ENCODE measurements around the gene KIF3B. TPM values are rescaled to one million over a fixed set of nuclear protein-coding genes. Genes with fewer than 3 reads are reported as not detected.

KIF3B gene
- 30.4 TPM for polyA plus RNA-seq (2013, experiment 1 of 4)
- polyA plus RNA-seq (2013, experiment 2 of 4): 34.0 TPM
- polyA plus RNA-seq (2013, experiment 3 of 4): 23.0 TPM
- 23.6 TPM for polyA plus RNA-seq (2013, experiment 4 of 4)

DNA sequence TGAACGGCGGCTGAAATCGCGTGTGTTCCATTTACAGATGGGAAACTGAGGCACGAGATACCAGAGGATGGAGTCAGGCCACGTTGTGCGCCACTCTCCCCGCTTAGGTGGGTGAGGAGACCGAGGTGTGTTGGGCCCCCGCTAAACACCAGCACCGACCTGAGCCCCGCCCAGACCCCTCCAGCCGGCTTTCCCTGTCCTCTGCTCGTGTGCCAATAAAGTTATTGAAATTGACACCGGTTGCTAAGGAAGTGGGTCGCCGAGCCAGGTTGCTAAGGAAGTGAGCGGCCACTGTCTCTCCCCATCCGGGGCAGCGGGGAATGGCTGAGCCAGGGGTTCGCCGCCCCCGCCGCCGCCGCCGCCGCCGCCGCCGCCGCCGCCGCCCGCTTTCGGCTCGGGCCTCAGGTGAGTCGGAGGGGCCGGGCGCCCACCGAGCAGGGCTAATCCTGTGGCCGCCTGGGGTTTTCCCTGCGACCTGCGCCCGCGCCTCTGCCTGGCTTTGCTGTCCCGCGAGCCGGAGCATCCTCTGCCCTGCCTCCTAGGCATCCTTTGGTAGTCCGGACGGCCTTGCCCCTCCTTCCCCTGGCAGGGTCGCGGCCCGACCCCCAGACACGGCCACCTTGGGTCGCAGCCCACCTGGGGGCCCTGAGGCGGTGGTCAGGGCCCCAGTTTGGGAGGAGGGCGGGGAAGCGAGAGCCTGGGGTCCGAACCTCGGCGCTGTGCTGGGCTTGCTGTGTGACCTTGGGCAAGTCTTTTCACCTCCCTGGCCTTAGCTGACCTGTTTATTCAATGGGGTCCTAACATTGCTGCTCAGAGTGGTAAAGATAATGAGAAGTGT, at the start of gene KIF3B:
Gene KIF3B, plus strand, starts transcription at position 291 of the 838 bp plus-strand sequence. CDS start 32,127 bp downstream, outside the sequence.
- WGBS, 2 experiments: 6 to 7% methylated on average over 62 of the region's 62 CpGs
- H3K27ac ChIP-seq (ENCODE audit: insufficient read depth, low read depth, low read length, poor library complexity, severe bottlenecking): no peak within 1 kb of the TSS

DNA sequence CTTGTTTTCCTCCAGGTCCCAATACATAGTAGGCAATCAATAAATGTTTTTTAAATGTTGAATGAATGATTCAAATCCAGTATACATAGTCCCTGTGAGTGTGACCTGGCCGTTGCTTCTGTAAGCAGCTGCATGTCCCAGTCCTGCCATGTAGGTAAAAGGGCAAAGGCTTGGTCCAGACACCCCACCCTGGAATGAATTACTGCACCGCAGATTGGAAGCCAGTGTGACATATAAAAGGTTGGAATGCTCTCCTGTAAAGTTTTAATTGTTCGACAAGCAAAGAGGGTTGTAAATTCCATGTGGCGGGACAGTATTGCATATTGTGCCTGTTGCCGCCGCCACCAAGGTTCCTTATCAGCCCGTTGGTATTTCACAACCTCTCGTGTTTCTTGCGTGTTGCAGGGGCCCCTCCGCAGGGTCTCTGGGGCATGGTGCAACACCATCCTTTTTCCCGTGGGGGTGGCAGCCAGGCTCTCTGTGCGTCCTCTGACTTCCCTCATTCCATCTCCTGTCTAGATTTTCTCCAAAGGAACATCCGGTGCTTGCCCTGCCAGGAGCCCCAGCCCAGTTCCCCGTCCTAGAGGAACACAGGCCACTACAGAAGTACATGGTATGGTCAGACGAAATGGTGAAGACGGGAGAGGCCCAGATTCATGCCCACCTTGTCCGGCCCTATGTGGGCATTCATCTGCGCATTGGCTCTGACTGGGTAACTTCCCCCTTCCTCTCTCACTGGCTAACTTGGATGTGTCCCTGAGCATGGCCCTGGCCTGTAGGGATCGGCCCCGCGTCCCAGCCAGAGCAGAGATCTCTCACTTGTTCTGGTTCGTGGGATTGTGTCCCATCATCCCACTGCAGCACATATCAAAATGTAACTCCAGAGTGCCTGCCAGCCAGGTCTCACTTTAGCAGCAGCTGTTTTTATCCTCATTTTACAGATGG, 49.4 kb upstream of the KIF3B start:
- H3K27ac ChIP-seq (ENCODE audit: insufficient read depth, low read depth, low read length, poor library complexity, severe bottlenecking): no peak overlapping the region
- 93 to 95% methylated on average over 22 of the region's 22 CpGs for WGBS, 2 experiments

More for the DNA sequence above, at the start of gene KIF3B:
- no peaks in the 10 kb centered on the region for H3K9me3 ChIP-seq (ENCODE audit: control insufficient read depth, low read length)
- peak within 1 kb of the TSS; percentile 88 for H3K4me3 ChIP-seq (ENCODE audit: insufficient read depth, low read depth, low read length)
- H3K4me1 ChIP-seq (ENCODE audit: control insufficient read depth, insufficient read depth, low read length): no peaks in the 10 kb centered on the region
- H3K27me3 ChIP-seq (ENCODE audit: control insufficient read depth, insufficient read depth, low read length, poor library complexity, severe bottlenecking): peaks cover 3% of the 10 kb centered on the region
- no peaks in the 10 kb centered on the region for H3K36me3 ChIP-seq (ENCODE audit: control insufficient read depth, insufficient read depth, low read length)

DNA sequence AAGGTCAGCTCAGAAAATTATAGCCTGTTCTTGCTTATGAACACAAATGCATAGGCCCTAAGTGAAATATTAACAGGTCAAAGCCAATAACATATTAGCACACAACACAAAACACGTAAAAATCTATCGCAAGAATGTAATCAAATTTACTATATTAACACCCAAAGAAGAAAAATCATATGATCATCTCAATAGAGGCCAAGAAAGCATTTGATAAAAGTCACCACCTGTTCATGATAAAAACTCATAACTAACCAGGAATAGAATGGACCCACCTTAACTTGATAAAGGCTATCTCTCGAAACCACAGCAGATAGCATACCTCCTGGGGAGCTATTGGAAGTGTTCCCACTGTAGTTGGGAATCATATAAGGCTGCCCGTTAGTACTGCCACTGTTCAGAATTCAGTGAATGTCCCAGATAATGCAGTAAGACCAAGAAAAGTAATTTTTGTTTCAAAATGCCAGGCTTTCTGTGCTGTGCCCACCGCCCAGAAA, 48.2 kb upstream of the KIF3B start:
- WGBS, 2 experiments: 92 to 95% methylated on average over 5 of the region's 5 CpGs

More for the DNA sequence above, 49.4 kb upstream of the KIF3B start:
- H3K36me3 ChIP-seq (ENCODE audit: control insufficient read depth, insufficient read depth, low read length): peaks cover 25% of the 10 kb centered on the region
- H3K27me3 ChIP-seq (ENCODE audit: control insufficient read depth, insufficient read depth, low read length, poor library complexity, severe bottlenecking): no peaks in the 10 kb centered on the region
- no peak overlapping the region for H3K4me3 ChIP-seq (ENCODE audit: insufficient read depth, low read depth, low read length)
- H3K4me1 ChIP-seq (ENCODE audit: control insufficient read depth, insufficient read depth, low read length): no peaks in the 10 kb centered on the region
- H3K9me3 ChIP-seq (ENCODE audit: control insufficient read depth, low read length): no peaks in the 10 kb centered on the region

DNA sequence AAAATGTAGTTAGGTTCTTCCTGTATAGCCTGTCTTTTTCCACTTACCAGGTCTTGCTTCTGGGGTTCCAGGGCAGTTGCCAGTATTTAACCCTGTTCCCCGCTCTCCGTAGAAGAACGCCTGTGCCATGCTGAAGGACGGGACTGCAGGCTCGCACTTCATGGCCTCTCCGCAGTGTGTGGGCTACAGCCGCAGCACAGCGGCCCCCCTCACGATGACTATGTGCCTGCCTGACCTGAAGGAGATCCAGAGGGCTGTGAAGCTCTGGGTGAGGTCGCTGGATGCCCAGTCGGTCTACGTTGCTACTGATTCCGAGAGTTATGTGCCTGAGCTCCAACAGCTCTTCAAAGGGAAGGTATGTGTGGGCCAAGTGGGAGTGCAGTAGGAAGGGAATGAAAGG, 46.7 kb upstream of the KIF3B start:
- no peak overlapping the region for H3K27ac ChIP-seq (ENCODE audit: insufficient read depth, low read depth, low read length, poor library complexity, severe bottlenecking)
- H3K9me3 ChIP-seq (ENCODE audit: control insufficient read depth, low read length): no peaks in the 10 kb centered on the region
- no peak overlapping the region for H3K4me3 ChIP-seq (ENCODE audit: insufficient read depth, low read depth, low read length)
- WGBS, 2 experiments: 96 to 97% methylated on average over 13 of the region's 13 CpGs
- H3K27me3 ChIP-seq (ENCODE audit: control insufficient read depth, insufficient read depth, low read length, poor library complexity, severe bottlenecking): no peaks in the 10 kb centered on the region
- peaks cover 37% of the 10 kb centered on the region for H3K36me3 ChIP-seq (ENCODE audit: control insufficient read depth, insufficient read depth, low read length)
- H3K4me1 ChIP-seq (ENCODE audit: control insufficient read depth, insufficient read depth, low read length): no peaks in the 10 kb centered on the region

More for the DNA sequence above, 48.2 kb upstream of the KIF3B start:
- H3K4me1 ChIP-seq (ENCODE audit: control insufficient read depth, insufficient read depth, low read length): no peaks in the 10 kb centered on the region
- no peak overlapping the region for H3K27ac ChIP-seq (ENCODE audit: insufficient read depth, low read depth, low read length, poor library complexity, severe bottlenecking)
- no peak overlapping the region for H3K4me3 ChIP-seq (ENCODE audit: insufficient read depth, low read depth, low read length)
- no peaks in the 10 kb centered on the region for H3K9me3 ChIP-seq (ENCODE audit: control insufficient read depth, low read length)
- H3K27me3 ChIP-seq (ENCODE audit: control insufficient read depth, insufficient read depth, low read length, poor library complexity, severe bottlenecking): no peaks in the 10 kb centered on the region
- peaks cover 29% of the 10 kb centered on the region for H3K36me3 ChIP-seq (ENCODE audit: control insufficient read depth, insufficient read depth, low read length)

DNA sequence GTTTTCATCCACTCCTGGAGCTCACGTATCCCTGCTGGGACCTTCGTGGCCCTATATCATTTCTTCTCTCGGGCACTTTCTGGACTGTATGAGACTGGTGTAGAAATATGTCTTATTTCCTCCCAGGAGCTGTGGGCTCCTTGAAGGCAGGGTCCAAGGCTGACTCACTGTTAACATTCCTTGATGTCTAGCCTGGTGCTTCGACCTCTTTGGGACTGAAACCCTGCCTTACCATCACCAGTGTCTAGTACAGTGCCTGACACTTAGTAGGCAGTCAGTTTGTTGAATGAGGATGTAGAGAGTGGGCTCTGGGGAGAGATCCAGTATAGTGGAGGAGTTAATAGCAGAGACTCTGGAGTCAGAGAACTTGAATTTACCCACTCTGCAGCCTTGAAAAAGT, 46.2 kb upstream of the KIF3B start:
- Histone ChIP-seq H3K27ac (ENCODE audit: insufficient read depth, low read depth, low read length, poor library complexity, severe bottlenecking) (no peak overlapping the region), H3K4me1 (ENCODE audit: control insufficient read depth, insufficient read depth, low read length) (no peaks in the 10 kb centered on the region), H3K36me3 (ENCODE audit: control insufficient read depth, insufficient read depth, low read length) (peaks cover 37% of the 10 kb centered on the region), H3K9me3 (ENCODE audit: control insufficient read depth, low read length) (no peaks in the 10 kb centered on the region), H3K27me3 (ENCODE audit: control insufficient read depth, insufficient read depth, low read length, poor library complexity, severe bottlenecking) (no peaks in the 10 kb centered on the region), H3K4me3 (ENCODE audit: insufficient read depth, low read depth, low read length) (no peak overlapping the region)
- WGBS, 2 experiments: 95 to 98% methylated on average over 4 of the region's 4 CpGs

DNA sequence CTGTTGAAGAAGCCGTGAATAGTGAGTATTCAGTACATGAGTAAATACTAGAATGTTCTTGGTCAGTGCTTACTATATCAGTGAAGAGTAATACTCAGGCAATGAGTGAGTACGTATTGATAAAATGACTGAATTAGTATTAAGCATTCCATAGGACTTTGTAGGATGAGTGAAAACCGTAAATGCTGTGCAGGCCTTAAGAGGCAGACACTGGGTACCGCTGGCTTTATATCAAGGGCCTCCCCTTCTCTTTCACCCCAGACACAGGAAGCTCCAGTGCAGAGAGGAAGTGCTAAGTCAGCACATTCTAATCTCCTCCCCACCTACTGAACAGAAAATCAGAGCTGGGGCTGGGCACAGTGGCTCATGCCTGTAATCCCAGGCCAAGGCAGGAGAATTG, 45.6 kb upstream of the KIF3B start:
- Histone ChIP-seq H3K4me3 (ENCODE audit: insufficient read depth, low read depth, low read length) (no peak overlapping the region), H3K9me3 (ENCODE audit: control insufficient read depth, low read length) (no peaks in the 10 kb centered on the region), H3K27ac (ENCODE audit: insufficient read depth, low read depth, low read length, poor library complexity, severe bottlenecking) (no peak overlapping the region), H3K4me1 (ENCODE audit: control insufficient read depth, insufficient read depth, low read length) (no peaks in the 10 kb centered on the region), H3K27me3 (ENCODE audit: control insufficient read depth, insufficient read depth, low read length, poor library complexity, severe bottlenecking) (no peaks in the 10 kb centered on the region), H3K36me3 (ENCODE audit: control insufficient read depth, insufficient read depth, low read length) (peaks cover 37% of the 10 kb centered on the region)
- 91 to 97% methylated on average over 4 of the region's 4 CpGs for WGBS, 2 experiments

DNA sequence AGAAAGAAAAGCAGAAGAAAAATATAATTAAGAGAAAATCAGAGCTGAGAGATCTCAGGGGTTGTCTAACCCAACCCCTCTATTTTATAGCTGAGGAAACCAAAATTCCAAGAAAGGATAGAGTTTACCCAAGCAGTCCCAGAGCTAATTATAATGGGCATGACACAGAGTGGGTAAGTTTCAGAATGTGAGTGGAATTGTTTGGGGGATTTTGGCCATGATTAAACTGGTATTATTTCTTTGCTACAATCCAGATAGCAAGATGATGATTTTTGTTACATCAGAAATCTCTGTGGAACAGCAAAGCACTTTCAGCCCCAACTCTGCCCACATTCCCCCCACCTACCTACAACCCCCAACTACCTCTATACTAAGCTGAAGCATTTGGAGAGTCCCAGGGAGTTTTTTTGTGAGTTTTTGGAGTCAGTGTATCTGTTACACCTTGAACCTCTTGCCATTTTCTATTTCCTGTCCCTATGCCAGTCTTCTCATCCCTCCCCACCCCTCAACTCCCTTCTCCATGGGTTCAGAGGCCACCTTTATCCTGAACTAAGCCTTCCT, 45.0 kb upstream of the KIF3B start:
- no peak overlapping the region for H3K27ac ChIP-seq (ENCODE audit: insufficient read depth, low read depth, low read length, poor library complexity, severe bottlenecking)
- H3K9me3 ChIP-seq (ENCODE audit: control insufficient read depth, low read length): no peaks in the 10 kb centered on the region
- no peak overlapping the region for H3K4me3 ChIP-seq (ENCODE audit: insufficient read depth, low read depth, low read length)
- H3K36me3 ChIP-seq (ENCODE audit: control insufficient read depth, insufficient read depth, low read length): peaks cover 37% of the 10 kb centered on the region
- H3K27me3 ChIP-seq (ENCODE audit: control insufficient read depth, insufficient read depth, low read length, poor library complexity, severe bottlenecking): no peaks in the 10 kb centered on the region
- no peaks in the 10 kb centered on the region for H3K4me1 ChIP-seq (ENCODE audit: control insufficient read depth, insufficient read depth, low read length)

DNA sequence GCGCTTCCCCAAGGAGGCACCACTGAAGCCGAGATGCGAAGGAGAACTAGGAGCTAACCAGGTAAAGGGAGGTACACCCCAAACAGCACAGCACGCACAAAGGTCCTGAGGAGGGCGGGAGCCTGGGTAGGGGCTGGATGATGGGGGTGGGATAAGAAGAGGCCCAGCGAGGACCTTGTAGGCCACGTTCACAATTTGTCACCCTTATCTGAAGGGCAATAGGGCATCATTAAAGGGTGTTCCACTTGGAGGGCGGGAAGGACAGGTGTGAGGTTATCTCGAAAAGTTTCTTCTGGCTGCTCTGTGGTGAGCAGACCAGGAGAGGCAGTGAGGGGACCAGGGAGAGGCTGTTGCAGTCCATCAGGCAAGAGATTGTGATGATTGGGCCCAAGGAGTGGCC, 44.2 kb upstream of the KIF3B start:
- Histone ChIP-seq H3K27me3 (ENCODE audit: control insufficient read depth, insufficient read depth, low read length, poor library complexity, severe bottlenecking) (no peaks in the 10 kb centered on the region), H3K4me1 (ENCODE audit: control insufficient read depth, insufficient read depth, low read length) (no peaks in the 10 kb centered on the region), H3K4me3 (ENCODE audit: insufficient read depth, low read depth, low read length) (no peak overlapping the region), H3K9me3 (ENCODE audit: control insufficient read depth, low read length) (no peaks in the 10 kb centered on the region), H3K27ac (ENCODE audit: insufficient read depth, low read depth, low read length, poor library complexity, severe bottlenecking) (no peak overlapping the region), H3K36me3 (ENCODE audit: control insufficient read depth, insufficient read depth, low read length) (peaks cover 37% of the 10 kb centered on the region)
- 96 to 98% methylated on average over 9 of the region's 9 CpGs for WGBS, 2 experiments

DNA sequence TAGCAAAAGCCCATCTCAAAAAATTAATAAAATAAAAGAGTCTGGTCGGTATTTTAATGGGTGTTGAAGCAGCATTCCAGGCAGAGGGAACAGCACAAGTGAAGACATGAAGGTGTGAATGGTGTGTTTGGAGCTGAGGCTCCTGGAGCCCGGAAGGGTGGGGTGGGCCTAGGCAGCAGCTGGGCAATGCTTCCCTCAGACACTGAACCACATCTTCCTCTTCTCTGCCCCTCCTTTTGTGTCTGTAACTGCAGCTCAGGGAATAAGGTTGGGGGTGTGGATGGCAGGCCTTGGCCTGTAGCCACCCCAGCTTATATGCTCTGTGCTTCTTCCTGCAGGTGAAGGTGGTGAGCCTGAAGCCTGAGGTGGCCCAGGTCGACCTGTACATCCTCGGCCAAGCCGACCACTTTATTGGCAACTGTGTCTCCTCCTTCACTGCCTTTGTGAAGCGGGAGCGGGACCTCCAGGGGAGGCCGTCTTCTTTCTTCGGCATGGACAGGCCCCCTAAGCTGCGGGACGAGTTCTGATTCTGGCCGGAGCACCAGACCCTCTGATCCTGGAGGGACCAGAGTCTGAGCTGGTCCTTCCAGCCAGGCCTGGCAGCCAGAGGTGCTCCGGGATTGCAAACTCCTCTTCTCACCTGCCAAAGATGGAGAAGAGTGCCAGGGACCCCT, 43.2 kb upstream of the KIF3B start:
- Histone ChIP-seq H3K9me3 (ENCODE audit: control insufficient read depth, low read length) (no peaks in the 10 kb centered on the region), H3K4me3 (ENCODE audit: insufficient read depth, low read depth, low read length) (no peak overlapping the region), H3K4me1 (ENCODE audit: control insufficient read depth, insufficient read depth, low read length) (no peaks in the 10 kb centered on the region), H3K27ac (ENCODE audit: insufficient read depth, low read depth, low read length, poor library complexity, severe bottlenecking) (no peak overlapping the region), H3K27me3 (ENCODE audit: control insufficient read depth, insufficient read depth, low read length, poor library complexity, severe bottlenecking) (no peaks in the 10 kb centered on the region), H3K36me3 (ENCODE audit: control insufficient read depth, insufficient read depth, low read length) (peaks cover 35% of the 10 kb centered on the region)
- WGBS, 2 experiments: 94 to 95% methylated on average over 13 of the region's 13 CpGs

Measured in ectodermal cell (in vitro differentiated cells).